Stimulated activated CD4-positive, alpha-beta T cell treated with anti-CD3 and anti-CD28 coated beads, Interleukin-4, amount 100 ng/mL, for 1 hour (primary cell): ENCODE data around the gene CCNY.

Source experiments
- DNase-seq: peaks from one replicate; pipeline ENCODE4 v3.0.0-alpha.2; 2020

Gene CCNY

DNA sequence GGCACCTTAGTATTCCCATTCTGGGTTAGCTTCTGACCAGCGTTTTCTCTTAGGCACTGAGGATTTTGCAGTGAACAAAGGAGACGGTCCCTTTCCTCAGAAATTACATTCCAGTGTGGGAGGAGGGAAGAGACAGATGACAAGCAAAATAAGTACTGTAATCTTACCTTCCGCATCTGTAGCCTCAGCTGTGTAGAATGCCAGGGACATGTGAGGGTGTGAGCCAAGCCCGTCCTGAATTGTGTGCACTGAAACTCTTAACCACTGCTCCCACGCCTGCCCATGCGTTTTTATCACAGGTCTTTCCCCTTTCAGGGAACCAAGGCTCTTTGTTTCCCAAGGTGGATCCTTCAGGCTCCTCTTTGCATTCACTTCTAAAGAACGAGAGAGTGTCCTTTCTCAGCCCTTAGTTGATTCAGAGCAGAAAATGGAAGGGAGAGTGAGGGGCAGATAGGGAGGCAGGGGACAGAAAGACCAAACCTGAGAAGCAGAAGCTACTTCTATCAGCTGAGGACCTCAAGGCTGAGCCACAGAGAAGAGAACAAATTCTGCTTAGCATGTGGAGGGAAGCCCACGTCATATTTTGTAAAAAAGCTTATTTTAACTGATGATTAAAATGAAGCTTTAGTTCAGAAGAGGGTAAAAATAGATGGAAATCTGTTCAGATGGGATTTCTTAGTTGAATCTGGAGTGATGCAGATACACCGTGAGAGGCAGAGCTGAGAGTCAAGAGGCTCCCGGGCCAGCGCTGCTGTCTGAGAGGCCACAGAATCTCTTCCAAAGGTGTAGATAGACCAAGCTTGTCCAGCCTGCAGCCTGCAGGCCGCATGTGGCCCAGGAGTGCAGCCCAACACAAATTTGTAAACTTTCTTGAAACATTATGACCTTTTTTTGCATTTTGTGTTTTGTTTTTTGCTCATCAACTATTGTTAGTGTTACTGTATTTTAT lies 122.5 kb downstream of the CCNY start:
- DNase-seq = no peak

DNA sequence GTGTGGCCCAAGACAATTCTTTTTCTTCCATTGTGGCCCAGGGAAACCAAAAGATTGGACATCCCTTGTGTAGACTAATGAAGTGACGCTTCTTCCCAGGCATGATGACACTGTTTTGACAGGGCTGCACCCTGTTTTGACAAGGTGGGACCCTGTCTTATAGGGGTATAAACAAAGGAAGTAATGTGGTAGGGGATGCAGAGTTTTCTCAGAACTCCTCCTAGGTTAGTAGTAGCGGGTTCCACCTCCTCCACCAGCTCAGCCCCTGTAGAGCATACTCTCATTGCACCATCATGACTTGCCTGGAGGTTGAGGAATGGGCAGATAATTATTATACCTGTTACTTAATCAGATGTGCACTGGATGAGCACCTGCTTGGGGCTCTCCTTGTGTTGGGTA lies 123.1 kb downstream of the CCNY start:
- DNase-seq = no peak

DNA sequence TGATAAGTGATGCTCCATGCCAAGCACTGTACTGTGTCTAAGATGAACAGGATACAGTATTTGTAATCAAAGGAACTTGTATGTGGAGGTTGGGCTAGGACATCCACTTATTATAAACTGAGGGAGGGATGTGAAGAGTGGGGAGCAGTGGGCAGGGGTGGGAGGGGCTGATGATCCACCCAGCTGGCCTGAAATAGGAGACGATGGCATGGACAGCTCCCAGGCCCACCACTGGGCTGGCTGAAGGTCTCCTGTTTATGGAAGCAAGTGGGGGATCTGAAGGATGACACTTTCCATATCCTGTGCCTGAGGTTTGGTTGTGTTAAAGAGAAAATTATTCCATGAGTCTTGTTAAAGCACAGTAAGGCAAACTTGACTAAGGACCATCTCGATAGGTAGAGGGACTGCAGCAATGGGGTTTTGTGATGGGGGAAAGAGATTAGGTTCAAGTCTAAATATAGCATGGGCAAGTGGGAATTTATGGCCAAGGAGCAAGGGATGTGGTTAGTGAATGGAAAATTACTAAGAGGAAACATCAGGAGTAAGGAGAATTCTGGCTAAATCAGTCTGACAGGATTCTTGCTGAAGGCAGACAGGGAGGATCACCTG lies 124.6 kb downstream of the CCNY start:
- no peak for DNase-seq

DNA sequence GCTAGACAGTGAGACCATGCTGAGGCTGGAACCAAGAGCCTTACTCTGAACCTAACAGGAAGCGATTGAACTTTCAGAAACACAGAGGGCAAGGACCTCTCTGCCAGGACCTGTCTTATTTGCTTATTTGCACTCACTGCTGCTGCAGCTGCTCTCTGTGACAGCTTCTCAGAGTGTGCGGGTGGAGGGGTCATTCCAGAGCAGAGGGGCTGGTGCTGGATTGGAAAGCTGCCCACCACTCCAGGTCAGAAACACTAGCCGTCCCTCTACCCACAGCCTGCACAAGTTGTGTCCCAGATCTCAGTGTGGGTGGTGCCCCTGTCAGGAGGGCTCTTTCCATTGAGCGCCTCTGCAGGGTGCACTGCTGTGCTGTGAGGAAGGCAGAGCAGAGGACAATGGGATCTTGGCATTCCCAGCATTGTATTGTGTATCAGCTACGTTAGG lies 126.2 kb downstream of the CCNY start:
- DNase-seq = no peak

DNA sequence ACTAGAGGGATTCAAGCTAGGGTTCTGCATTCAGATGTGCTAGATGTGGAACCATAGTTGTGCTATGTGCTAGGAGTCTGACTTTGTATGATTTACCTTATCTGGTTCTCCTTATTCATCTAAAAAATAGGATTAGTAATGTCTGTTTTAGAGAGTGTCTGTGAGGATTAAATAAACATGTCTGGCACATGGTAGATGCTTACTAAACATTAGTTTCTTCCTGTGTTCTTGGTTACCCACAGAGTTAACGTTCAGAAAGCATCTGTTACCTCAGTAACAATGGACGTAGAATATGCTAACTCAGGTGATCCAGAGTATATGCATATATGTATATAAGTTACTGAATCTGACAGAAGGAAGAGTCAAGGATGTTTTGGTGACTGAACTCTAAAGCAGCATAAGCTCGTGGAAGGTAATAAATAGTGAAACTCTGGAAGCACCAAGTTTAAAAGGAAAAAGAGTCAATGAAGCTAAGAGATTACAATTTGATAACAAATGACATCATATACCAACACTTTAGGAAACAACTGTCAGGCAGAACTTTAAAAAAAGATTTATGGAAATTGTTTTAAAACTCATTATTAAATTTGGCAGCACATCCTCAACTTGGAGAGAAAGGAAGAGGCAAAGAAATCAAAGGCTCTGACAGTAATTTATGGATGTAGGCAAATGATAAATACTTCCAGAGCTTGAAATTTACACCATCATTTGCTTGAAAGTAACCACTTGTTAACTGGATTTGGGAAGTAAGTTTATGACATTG lies 127.0 kb downstream of the CCNY start:
- no peak for DNase-seq

DNA sequence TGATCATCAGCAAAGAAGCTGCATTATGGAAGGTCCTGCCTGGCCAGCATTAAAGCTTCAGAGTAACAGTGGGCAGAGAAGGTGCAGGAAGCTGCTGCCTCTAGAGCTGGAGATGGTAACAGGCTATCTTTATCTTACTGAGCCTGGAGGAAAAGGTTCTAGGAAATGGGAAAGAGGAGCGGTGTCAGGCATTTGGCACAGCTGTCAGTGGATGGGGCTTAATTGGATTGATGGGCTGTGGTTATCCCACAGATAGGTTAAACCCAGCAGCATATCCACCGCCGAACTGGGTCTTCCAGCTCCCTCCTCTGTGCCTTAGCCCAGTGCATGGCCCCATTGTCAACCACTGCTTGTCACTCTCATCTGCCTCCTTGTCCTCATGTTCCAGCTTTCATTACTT lies 127.6 kb downstream of the CCNY start:
- no peak for DNase-seq

DNA sequence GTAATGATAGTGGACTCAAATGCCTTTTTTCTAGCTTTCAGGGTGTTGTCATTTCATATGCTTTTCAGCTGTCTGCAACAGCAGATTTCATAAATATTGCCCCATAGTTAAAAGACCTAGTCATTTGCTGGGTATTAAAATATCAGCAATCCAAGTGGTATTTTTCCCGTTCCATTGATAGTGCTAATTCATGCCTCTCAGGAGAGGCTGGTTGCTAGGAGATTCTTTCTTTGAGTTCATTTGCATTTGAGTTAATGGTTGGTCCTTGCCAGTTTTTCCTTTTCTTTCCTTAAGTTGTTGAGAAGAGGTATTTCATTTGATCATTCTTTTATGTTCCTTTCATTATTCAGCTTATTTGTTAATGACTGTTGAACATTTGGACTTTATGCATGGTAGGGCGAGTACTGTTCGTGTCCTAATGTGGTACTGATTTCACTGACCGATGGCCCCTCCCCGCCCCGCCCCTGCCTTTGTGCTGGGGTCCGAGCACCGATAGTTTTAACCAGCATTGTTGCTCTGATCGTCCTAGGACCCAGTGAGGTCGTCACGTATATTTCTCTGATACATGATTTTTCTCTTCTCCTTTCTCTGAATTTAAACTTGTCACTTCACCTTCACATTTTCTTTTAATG lies 128.6 kb downstream of the CCNY start:
- DNase-seq = no peak

DNA sequence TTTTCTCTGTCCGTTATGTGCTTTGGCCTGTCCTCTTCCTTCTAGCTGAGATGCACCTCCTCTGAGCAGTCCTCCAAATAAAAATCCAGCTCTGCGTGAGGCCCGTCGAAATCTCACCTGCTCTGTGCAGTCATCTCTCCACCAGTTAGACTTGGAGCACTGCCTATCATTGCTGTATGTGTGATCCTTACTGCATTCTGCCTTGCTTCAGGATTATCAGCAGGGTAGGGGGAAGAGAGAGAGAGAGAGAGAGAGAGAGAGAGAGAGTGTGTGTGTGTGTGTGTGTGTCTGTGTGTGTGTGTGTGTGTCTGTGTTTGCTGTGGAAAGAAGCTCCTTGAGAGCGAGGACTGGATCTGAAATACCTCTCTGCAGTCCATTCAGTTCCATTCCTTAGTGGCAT lies 129.4 kb downstream of the CCNY start:
- no peak for DNase-seq

DNA sequence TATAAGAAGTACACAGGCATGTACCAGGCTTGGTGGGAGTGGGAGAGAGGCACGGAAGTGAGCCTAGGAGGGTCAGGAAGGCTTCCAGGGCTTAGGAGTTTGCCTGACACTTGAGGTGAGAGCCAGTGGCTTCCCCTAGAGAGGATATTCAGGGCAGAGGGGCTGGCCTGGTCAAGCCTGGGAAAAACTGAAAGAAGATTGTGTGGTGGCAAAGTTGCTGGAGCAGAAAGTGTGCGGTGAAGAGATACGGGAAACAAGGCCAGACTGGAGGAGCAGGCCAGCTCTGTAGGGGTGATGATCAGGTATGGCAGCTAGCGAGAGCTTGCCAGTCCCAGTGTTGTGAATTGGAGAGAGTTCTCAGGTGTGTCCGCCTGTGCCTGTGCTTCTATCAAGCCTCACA lies 129.9 kb downstream of the CCNY start:
- DNase-seq = no peak

DNA sequence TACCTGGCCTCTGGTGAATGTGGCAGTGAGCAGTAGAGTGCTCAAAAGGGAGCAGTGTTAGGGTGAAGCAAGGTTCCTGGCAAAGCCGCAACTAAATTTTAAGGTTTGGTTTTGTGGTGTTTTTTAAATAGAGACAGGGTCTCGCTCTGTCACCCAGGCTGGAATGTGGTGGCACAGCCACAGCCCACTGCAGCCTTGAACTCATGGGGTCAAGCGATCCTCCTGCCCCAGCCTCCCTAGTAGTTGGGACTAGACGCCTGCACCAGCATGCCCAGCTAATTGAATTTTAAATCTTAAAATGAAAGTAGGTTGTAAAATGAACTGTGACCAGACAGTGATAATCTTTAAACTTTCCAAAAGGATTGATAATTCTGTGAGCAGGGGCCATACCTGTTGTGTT lies 130.4 kb downstream of the CCNY start:
- no peak for DNase-seq

DNA sequence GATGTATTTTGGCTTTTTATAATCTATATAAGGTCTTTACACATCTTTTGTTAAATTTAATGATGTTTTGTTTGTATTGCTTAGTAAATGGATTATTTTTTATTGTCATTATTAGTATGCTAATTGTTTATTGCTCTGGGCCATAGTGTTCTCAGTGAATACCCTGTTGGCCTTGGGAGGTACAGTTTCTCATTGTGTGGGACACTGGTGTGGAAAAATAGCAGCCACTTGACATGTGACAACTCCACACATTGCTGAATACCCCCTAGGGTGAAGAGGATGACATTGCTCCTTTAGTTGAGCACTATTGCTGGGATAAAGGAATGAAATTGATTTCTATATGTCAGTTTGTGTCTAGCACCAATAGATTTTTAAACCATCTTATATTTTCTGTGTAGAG lies 130.9 kb downstream of the CCNY start:
- DNase-seq = no peak

DNA sequence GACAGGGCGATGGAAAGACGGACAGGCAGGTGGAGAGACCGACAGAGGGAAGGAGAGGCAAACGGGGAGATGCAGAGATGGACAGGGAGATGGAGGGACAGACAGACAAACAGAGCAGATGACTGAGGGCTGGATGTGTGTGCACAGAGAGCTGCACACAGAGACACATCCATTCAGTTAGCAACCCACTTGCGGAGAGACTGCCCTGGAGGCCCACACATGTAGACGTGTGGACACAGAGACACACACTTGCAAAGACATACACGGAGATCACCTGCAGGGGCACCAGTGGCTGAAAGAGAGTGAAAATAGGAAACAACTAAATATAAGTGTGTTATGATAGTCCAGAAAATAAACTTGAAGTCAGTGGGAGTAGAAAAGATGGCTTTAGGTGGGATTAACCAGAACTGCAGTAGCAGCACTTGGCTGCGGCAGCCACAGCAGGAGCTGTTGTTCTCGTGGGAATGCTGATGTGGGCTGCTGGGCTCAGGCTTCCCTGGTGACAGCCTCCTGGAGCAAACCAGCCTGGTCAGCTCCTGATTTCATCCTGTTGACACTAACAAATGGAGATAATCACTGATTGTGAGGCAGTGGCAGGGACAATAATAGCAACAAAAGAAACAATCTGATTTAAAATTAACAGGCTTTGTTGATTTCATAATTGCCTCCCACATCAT lies 134.1 kb downstream of the CCNY start:
- DNase-seq = no peak

DNA sequence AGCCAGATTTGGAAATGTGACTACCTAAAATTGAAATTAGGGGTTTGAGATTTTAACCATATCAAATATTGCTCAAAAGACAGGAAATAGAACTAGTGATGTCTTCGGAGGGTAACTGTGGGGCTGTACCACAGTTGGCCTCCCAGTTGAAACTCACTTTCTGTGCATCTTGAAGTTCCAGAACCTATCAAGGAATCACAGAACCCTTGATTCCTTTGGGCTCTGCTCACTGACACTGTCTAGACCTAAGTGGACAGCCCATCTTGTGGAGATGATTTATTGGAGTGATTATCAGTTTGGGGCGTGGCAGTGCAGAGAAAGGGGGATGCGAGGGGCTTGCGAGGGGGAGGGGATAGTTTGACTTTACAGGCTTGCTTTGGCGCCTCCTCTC lies 134.6 kb downstream of the CCNY start:
- DNase-seq = no peak

DNA sequence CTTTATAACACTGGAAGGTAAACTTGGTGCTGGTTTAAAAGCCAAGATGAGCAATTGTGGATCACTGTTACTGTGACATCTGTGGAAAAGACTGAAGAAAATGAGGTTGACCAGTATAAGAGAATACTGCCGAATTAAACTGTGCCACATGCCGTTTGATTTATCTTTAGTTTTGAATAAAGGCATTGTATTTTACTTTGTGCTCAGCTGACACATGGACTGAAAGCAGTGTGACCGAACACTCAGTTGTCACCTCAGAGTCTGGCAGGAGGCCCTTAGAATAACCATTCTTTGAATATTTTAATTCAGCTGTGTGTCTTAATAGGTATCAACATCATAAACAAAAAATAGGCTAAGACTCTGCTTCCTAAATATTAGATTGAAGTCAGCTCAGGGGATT lies 135.1 kb downstream of the CCNY start:
- no peak for DNase-seq

DNA sequence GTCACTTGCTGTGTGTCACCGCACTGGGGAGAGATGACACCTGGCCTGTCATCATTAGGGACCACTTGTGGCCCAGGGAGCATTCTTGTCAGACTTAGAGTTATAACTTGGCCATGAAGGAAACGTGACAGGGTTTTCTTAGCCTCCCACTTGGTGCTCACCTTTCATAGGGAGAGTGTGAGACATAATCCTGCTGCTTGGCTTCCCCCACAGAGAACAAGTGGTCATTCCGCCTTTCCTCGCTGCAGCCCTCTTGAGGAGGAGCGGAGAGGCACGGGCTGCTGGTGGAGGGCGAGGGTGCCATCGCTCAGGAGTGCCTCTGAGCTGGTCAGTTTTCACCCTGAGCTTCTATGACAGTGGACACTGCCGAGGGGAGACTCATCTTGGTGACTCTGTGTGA lies 143.8 kb downstream of the CCNY start:
- no peak for DNase-seq

DNA sequence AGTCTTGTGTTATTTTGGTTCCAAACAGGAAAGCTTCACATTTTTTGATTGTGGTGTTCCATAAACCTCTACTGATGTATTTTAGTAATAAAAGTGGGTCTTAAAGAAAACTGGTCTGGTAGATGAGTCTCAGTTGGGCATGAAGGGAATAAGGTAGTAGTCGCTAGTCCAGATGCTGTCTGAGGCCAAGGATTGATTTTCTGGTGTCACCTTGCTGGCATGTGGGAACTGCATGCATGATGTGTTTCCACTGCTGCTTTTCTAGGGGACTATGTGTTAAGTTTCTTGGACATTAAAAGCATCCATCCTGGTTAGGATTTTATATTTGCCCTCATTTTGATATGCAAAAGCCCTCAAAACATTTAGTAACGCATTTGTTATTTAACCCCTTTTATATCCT lies 145.1 kb downstream of the CCNY start:
- DNase-seq = no peak

DNA sequence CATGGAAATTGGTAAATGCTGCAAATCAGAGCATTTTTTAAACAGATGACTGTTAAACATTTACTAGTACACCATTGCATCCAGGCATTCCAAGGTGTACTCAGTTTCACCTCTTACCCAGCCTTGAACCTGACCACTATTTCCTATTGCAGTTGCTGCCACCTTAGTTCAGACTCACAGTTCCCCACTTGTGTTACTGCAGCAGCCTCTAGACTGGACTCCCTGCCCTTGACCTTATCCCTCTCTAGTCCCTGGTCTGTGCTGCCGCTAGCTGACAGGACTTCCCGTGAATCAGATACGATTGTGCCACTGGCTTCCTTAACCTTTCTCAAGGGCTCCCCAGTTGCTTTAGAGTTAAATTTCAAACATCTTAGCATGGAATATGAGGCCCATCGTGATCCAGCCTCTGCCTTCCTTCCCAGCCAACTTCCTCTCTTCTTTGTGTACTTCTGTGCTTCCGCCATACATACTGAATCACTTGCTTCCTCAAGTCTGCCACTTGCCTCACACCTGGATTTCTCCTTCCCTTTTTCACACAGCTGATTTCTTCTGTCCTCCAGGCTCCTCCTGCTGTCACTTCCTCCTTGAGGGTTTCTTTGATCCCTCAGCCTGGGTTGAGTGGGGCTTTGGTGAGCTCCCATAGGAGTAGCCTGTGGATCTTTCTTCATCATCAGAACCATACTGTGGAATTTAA lies 150.1 kb downstream of the CCNY start:
- no peak for DNase-seq

DNA sequence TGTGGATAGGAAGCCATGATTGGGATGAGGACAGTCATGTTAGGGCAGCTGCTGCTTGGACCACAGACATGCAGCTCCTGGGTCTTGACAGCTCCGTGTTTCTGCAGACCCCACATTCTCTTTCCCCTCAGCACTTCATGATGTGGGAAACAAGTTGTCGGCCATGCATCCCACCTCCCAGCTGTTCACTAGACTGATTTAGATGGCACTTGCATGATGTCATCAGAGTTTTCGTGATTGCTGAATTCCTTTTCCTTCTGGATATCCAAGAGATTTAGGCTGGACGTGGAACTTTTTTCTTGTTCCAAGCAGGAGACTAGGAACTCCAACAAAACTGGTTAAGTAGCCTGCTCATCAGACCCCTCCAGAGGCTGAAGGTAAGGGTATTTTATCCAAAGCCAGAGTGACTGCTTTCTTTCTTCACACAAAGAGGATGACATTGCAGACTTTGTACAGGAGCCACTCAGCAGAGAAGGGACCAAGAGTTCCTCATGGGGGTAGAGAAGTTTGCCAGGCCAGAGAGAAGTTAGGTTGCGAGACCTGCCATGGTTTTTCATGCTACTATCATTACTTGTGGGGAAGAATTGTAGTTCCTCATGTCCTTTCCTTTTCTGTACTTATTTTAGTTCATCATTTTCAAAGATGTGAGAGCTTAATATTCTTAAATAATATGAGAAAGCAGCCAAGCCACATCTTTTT lies 151.2 kb downstream of the CCNY start:
- DNase-seq = no peak

DNA sequence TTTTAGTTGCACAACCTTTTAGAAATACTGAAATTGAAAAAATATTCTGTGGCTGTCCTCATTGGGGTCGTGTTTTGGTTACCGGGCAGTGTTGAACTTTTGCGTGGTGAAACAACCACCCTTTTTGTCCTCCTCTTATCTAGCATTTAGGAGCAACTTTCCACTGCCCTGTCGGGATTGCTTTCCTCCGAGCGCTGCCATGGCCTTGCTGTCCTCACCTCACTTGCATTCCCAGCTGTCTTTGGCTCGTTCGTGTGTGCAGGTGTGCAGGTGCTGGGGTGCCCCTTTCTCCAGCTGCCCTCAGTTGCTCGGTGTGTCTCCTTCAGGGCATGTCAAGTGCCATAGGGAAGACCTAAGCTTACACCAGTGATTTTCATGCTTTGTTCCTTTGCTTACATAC lies 151.9 kb downstream of the CCNY start:
- no peak for DNase-seq

DNA sequence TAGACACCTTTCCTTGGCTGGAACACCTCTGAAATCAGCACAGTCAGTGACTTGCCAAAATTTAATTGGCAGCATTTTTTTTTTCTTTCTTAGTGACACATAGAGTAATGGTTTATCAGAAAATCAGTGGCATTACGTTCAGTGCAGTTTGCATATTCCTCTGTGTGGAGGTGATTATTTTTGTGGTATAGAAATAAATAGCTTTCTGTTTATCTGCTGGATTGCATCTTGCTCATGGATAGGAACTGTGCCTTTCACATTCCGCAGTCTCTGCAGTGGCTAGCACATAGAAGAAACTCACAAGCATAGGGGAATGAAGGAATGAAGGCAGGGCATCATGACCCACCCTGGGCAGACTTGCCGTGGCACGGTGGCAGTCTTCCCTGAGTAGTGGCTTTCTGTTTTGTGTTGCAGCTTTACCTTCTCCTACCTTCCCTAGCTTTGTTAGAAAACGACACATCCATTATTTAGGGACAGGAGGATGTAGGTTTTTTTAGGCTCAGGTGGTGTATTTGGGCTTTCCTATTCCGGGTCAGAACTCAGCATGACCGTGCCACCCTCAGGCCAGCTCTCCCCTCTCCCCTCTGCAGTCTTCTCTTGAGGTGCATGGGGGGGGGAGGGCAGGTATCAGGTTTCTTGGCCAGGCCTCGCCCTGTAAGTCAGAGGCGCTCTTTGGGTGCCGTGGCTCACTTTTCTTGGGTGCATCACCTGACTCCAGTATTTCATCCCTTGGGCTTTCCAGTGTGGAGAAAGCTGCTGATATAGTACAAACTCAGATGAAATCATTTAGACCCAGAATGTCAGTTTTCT lies 156.3 kb downstream of the CCNY start:
- DNase-seq = no peak
